22Rv1 (cell line): ENCODE data around the gene FNTB.

Source experiments
- ZFX ChIP-seq: fragments of 450-650 bp; IDR thresholded peaks from 2 replicates; pipeline ENCODE4 v1.6.1; 2017; ENCODE audit warnings: antibody characterized with exemption, borderline replicate concordance
- TF ChIP-seq, protein P1 (sequence below): fragments of 450-650 bp; IDR thresholded peaks from 2 replicates; pipeline ENCODE4 v1.5.1; 2017; ENCODE audit warnings: mild to moderate bottlenecking

DNA sequence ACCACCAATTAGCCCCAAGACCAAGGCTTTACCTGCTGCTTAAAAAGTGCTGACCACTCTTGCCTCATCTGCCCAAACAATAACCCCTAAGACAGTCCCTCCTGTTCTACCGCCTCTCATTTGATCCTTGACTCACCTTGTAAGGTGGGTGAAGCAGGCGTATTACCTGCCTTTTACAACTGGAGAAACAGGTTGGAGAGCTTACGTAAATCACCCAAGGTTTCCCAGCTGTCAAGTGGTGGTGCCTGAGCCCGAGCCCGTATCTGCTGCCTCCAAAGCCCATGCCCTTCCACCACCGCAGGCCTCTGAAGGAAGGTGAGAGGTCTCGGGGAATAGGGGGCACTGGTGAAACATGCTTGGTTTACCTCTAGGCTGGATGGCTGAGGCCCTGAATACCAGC lies 79.0 kb downstream of the FNTB start:
- TF ChIP-seq, protein P1, sequence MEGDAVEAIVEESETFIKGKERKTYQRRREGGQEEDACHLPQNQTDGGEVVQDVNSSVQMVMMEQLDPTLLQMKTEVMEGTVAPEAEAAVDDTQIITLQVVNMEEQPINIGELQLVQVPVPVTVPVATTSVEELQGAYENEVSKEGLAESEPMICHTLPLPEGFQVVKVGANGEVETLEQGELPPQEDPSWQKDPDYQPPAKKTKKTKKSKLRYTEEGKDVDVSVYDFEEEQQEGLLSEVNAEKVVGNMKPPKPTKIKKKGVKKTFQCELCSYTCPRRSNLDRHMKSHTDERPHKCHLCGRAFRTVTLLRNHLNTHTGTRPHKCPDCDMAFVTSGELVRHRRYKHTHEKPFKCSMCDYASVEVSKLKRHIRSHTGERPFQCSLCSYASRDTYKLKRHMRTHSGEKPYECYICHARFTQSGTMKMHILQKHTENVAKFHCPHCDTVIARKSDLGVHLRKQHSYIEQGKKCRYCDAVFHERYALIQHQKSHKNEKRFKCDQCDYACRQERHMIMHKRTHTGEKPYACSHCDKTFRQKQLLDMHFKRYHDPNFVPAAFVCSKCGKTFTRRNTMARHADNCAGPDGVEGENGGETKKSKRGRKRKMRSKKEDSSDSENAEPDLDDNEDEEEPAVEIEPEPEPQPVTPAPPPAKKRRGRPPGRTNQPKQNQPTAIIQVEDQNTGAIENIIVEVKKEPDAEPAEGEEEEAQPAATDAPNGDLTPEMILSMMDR, result no peak
- no peak for TF ChIP-seq ZFX
